HG02852 (cell line): ENCODE measurements around the gene TOR1AIP1.

Experiments used
- ATAC-seq: cut with Tn5 transposase; IDR thresholded peaks from one replicate; pipeline ENCODE4 v1.9.1; 2021; ENCODE audit warnings: mild to moderate bottlenecking, moderate library complexity; ENCODE audit not compliant: unreplicated experiment

The TOR1AIP1 gene

DNA sequence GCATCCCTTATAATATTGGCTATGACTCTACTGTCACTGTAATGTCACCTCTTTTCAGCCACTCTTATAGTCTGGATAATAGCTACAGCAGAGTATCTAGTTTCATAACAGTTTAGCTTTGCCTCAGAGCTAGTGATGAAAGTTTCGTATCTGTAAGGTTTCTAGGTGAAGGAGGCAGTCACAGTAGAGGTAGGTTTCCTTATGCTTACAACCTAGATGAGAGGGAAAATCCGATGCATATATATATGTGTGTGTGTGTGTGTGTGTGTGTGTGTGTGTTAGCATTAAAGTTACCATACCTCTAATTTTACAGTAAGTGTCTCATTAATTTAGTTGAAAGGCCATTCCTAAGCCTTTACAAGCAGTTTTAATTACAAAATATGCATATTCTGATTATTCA is 2.3 kb upstream of the TOR1AIP1 start:
- no peak for ATAC-seq

DNA sequence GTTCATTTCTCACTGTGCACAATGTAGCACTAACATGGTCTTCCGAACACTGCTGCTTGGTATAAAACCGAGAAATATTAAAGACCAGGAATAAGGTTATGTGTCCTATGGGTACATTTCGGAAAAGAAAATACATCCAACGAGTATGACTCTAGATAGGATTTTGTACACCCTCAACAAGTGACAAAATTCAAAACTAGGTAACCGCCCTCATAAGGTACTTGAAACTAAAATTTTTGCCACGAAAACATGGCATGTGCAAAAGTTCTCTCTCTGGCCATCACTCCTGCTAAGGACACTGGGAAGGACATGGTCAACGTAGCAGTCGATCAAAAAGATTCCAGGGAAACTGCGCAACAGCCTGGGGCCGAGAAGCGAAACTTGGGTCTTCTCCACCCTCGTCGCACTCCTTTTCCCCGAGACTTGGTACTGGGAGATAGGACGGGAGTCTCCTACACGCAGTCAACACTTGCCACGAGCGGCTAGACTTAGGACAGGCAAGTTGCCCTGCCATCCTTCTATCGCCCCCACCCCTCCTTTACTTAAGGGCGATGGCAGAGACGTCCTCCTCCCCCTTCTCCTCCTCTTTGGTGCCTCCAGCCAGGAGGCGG is 338 bp upstream of the TOR1AIP1 start:
- no peak for ATAC-seq

DNA sequence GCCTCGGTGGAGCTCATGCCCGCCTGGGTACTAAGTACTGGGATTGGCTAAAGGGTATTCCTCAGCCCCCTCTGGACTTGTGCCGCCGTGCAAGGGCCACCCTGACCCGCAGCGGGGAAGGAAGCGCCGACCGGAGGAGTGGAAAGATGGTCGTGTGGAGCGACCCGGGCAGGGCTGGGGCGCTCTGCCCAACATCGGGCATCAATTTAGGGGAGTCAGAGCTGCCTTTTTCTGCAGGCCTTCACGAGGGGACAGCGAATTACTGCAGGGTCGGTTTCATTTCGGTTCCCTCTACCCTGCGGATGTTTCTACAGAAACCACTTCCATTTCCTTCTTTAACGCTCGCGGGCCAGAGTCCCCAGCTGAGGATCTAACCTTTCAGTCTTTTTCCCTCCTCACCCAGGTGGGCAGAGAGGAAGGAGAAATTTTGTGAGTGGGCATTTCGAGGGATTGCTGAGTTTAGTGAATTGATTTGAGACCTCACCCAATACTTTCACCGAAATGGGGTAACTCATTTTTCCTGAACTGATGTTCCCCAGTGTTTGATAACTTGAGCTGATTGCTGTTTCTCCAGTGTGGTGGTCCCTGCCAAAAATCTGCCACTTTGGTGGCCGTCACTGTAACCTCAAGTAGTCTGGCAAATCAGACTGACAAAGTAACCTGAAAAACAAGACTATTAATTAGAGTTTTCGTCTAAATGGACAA is 1.1 kb downstream of the TOR1AIP1 start:
- peak; percentile 11 for ATAC-seq

DNA sequence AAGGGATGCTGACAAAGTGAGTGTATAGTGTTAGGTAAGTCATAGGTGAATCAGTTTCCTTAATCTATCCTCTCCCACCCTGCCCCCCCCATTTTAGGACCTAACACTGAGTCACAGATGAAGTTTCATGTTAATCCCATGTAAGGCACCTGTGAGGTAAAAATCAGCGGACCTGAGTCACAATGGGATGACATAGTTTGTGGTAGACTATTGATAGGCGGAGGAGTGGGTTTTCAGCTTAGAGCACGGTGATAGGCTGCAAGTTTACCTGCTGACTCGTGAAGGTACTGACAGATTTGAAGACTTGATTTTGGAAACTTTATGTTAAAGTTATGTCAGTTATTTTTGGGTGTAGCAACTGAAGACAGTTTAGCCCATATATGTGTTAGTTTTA is 1.7 kb downstream of the TOR1AIP1 start:
- ATAC-seq = no peak

DNA sequence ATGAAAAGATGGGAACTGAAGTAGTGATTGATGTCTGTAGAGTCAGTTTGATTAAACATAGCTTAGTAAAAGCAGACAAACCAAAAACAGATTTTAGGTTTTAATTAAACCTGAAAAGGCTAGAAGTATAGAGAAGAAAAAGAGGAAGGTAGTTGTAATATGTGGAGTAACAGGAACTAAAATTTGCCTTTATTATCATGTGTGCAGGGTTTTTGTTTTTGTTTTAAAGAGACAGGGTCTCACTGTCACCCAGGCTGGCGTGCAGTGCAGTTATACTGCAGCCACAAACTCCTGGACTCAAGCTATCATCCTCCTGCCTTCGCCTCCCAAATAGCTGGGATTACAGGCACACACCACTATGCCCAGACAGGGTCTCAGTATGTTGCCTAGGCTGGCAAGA is 6.0 kb downstream of the TOR1AIP1 start:
- ATAC-seq = no peak

DNA sequence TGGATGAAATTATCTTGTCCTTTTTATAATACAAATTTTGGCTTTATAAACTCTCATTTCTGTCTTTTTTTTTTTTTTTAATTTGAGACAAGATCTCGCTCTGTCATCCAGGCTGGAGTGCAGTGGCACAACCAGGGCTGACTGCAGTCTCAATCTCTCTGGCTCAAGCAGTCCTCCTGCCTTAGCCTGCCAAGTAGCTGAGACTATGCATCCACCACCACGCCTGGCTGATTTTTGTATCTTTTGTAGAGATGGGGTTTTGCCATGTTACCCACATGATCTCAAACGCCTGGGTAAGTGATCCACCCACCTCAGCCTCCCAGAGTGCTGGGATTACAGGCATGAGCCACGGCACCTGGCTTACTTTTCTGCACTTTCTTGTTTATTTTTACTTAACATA is 7.5 kb downstream of the TOR1AIP1 start:
- no peak for ATAC-seq

DNA sequence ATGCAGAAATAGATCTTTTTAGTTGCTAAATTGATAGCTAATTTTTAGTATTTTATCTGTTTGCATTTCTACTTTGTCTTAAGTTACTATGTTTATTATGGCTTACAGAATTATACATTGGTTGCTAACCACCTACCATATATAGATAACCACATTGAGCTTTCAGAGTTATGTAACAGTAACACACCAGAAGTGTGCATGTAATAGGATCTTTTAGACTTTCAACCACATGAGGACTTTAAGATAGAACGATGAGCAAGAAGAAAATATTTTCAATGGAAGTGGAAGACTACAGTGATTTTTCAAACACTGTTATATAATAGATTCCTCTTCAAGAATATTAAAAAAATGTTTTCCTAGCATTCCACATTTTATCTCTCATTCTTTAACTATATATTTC is 28.8 kb downstream of the TOR1AIP1 start:
- ATAC-seq = no peak

DNA sequence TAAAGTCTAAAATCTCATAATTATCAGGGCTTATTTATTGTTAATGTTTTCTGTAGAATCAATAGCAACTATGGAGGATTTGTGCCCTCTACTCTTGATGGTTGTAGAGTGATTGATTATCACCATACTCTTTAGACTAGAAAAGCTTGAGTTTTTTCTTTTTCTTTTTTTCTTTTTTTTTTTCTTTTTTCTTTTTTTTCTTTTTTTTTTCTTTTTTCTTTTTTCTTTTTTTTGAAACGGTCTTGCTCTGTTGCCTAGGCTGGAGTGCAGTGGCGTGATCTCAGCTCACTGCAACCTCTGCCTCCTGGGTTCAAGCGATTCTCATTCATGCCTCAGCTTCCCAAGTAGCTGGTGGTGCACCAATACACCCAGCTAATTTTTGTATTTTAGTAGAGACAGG is 29.7 kb downstream of the TOR1AIP1 start:
- no peak for ATAC-seq

DNA sequence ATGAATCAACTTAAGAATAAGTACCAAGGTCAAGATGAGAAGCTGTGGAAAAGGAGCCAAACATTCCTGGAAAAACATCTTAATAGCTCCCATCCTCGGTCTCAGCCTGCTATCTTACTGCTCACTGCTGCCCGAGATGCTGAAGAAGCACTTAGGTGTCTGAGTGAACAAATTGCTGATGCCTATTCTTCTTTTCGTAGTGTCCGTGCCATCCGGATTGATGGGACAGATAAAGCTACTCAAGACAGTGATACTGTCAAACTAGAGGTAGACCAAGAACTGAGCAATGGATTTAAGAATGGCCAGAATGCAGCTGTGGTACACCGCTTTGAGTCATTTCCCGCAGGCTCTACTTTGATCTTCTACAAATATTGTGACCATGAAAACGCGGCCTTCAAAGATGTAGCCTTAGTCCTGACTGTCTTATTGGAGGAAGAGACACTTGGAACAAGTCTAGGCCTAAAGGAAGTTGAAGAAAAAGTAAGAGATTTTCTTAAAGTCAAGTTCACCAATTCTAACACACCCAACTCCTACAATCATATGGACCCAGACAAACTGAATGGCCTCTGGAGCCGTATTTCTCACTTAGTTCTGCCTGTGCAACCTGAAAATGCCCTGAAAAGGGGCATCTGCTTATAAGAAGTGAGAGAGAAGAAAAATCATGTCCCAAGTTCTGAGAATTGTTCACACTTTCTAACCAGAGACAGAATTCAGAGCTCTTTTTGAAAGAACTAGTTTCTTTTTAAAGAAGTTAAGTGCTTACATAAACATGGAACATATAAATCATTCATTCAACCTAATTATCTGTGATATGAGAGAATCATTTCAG is 35.7 kb downstream of the TOR1AIP1 start:
- ATAC-seq = no peak

DNA sequence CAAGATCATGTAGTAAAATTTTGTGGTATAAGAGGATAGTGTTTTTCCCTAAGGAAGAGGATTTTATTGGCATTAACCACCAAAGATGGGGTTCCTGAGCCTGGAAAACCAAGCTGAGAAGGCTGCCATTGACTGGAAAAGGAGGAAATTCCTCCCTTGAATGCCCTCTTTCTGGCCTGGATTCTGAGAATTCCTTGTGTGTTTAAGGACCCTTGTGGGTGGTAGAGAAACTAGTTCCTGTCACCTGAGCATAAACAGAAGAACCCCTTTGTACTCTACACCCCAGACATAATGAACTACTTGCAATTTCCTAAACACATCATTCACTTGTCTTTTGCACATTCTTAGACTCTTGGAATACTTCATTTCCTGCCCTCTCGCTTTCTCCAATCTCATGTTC is 39.4 kb downstream of the TOR1AIP1 start:
- ATAC-seq = no peak

DNA sequence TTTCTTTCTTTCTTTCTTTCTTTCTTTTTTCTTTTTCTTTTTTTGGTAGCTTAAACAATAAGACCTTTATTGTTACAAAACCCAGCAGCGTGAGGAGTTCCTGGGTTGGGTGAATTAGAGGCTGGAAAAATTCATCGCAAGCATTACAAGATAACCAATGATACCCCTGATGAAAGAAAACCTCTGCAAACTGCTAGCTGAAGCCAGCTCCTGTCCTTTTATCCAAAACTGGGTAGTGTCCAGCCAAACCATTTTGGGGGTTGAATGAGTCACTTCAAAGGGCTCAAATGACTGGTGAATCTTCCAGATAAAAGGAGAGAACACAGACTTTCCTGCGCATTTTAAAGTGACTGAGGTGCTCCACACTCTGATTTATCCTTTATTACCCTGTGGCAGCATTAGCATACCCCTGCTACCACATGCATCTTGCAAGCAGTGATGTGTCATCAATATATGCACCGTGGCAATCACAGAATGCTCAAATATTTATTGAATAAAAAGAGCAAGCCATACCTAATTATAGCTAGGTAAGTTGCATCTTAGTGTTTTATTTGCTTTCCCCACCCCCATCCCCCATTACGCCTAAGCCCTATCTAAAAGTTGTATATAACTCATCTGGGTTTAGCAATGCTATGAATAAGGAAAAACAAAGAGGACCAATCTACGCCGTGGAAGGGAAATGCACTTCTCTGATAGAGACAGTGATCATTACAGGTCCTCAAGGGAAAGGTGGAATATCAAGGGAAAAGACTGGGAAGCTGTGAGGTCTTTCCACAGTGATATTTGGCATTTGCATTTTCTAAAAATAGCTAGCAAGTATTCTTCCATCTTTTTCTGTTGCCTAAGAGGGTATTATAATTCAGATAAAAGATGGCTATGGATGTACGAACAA is 40.1 kb downstream of the TOR1AIP1 start:
- no peak for ATAC-seq

DNA sequence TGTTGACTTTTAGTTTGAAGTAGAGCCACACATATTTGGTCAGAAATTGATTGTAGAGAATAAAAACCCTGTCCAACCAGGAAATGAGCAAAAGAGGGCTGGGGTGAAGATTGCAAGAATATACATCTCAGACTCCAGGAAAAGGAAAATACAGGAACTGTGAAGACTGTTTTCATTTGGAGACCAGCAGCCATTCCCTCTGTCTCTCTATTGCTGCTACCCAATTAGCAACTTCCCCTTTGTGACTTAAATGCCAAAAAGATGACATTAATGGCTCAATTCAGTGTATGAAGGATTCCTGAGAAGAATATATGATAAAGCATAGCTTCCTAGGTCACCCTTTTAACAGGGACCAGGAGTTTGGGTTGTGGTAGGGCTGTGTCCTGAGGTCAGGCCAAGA is 40.9 kb downstream of the TOR1AIP1 start:
- ATAC-seq = no peak

DNA sequence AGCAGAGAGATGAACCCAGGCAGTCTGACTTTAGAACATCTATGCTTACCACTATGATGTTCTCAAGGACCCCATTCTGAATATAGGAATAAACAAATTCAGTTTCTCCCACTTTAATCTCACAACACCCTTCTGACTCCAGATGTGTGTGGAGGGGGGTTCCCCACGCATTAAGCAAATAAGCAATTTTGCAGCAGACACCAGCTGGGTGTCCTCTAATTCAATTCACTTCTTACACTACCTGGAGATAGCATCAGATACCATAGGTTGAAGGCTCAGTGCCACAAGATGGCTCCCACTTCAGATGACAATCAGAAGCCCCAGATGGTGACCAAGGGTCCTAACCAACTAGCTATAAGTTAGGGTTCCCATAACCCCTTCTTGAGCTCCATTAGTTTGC is 42.2 kb downstream of the TOR1AIP1 start:
- peak; percentile 83 for ATAC-seq

DNA sequence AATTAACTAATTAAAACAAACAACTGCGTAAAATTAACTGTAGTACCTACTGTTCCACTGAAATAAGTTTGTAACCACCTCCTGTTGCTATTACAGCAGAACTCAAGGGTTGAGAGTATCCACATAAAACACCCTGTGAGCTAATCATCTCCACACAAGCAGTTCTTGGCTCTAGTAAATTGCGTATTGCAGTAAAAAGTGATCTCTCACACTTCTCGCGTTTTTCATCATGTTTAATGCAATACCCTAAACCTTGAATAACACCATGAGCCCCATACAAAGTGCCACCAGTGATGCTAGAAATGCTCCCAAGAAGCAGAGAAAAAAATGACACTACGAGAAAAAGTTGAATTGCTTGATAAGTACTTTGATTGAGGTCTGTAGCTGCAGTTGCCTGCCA is 43.2 kb downstream of the TOR1AIP1 start:
- no peak for ATAC-seq

DNA sequence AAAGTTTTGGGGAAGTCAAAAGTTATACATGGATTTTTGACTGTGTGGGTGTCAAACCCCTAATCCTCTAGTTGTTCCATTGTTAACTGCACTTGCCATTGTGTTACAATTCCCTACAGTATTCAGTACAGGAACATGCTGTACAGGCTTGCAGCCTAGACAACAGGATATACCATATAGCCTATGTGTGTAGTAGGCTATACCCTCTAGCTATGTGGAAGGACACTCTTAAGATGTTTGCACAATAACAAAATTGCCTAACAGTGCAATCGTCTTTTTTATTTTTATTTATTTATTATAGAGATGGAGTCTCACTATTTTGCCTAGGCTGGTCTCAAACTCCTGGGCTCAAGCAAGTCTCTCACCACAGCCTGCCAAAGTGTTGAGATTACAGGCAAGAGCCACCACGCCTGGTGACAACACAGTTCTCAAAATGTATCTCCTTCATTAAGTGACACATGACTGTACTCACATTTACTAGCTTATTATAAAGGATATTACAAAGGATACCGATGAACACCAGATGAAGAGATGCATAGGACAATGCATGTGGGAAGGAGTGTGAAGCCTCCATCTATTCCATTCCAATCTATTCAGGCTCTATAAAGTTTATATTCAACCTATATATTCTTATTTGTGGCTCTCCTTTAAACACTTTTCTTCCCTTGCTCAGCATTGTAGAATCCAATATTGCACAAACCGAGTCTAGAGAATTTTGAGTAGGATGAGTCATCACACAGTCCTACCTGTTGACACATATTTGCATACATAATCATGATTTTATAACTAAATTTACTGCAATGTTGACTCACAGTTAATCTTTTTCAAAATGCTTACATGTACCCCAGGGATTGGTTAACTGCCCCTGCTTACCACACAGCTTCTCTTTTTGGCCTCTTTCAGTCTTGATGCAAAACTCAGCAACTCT is 44.1 kb downstream of the TOR1AIP1 start:
- ATAC-seq = no peak

DNA sequence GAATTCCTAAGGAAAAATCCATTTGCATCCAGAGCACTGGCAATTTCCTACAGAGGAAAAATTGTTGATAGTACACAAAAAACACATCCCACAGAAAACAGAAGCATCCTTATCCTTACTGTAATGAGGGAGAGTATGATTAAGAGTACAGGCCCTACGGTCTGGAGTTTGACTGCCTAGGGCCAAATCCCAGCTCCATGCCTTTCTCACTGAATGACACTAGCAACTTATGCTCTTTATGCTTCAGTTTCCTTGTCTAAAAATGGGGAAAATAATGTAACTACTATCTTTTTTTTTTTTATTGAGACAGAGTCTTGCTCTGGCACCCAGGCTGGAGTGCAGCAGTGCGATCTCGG is 44.7 kb downstream of the TOR1AIP1 start:
- no peak for ATAC-seq

DNA sequence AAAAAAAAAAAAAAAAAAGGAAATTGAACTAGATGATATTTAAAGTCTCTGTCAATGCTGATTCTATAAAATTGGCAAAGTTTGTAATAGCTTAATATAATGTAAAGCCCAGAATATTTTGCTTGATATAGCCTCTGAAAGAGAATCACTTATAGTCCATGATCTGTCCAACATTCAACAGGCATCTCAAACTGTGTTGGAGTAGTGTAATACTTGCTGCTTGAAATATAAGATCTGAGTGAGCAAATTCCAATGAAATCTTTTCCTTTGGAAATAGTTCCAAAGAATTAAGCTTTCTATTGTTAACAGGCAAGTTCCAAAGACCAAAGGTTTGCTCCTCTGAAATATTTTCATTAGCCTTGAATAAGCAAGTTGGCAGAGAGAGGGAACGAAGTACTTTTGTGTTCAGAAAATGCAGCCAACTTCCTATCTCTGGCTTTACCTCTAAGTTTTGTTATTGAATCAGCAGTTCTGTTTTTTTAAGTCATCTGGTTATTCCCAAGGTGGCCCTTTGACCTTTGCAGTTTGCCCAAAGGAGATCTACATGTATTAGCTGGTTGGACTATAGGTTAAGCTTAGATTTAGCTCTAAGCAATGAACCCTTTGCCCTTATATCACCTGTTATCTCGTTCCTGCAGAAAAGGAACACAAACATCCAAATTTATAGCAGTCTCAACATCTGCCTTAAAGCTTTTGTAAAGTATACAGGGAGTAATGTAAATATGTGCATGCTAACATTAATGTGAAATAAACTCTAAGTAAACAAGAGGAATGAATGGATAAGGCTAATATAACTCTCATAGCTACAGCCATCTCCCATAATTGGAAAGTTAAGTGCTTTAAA is 48.1 kb downstream of the TOR1AIP1 start:
- ATAC-seq = no peak

DNA sequence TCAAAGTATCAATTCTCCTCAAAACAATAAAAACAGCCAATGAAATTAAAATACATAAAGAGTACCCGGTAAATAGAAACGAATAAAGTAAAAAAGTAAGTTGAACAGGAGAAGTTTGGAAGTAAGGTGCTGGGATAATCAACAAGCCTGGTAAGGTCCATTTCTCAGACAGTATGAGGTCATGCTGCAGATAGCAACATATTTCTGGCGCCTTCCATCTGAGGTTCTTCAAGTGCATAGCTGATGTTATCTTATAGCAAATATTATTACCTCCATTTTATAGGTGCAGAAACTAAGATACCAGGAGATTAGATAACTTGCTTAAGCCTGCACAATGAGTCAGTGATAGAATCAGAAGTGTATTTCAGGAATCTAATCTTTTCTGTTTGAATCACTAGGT is 48.8 kb downstream of the TOR1AIP1 start:
- ATAC-seq = no peak

DNA sequence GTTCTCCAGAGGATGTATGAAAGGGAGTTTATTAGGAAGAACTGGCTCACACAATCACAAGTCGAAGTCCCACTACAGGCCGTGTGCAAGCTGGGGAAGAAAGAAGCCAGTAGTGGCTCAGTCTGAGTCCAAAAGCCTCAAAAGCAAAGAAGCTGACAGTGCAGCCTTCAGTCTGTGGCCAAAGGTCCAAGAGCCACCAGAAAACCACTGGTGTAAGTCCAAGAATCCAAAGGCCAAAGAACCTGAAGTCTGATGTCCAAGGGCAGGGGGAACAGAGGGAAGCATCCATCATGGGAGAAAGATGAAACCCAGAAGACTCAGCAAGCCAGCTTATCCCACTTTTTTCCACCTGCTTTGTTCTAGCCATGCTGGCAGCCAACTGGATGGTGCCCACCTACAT is 51.1 kb downstream of the TOR1AIP1 start:
- ATAC-seq = no peak
